Astrocyte (in vitro differentiated cells and primary cell): ENCODE measurements around the gene C1QTNF12. TPM values are rescaled to one million over a fixed set of nuclear protein-coding genes. Genes with fewer than 3 reads are reported as not detected.

Source experiments
- DNase-seq: peaks from one replicate; pipeline ENCODE4 v3.0.0-alpha.2; 2010; ENCODE audit warnings: low read depth
- FAIRE-seq: peaks from 2 replicates; lab custom pipeline; 2011; peaks lifted over from hg19 to GRCh38; lab: Jason Lieb, UNC
- H2AFZ ChIP-seq: 2 replicates; pipeline ENCODE4 v1.6.0; 2012; ENCODE audit warnings: low read depth, low read length, inconsistent platforms
- H3K27ac ChIP-seq: 2 replicates; pipeline ENCODE4 v1.5.1; 2011; ENCODE audit warnings: low read depth, low read length, inconsistent platforms
- H3K27me3 ChIP-seq: 2 replicates; pipeline ENCODE4 v1.6.0; 2011; ENCODE audit warnings: low read length, inconsistent platforms; ENCODE audit not compliant: insufficient read depth
- H3K36me3 ChIP-seq: 2 replicates; pipeline ENCODE4 v1.5.1; 2011; ENCODE audit warnings: low read length, inconsistent platforms; ENCODE audit not compliant: insufficient read depth
- H3K4me1 ChIP-seq: 2 replicates; pipeline ENCODE4 v1.5.1; 2011; ENCODE audit warnings: low read length, inconsistent platforms; ENCODE audit not compliant: insufficient read depth
- H3K4me2 ChIP-seq: 2 replicates; pipeline ENCODE4 v1.6.0; 2012; ENCODE audit warnings: low read length, inconsistent platforms
- H3K4me3 ChIP-seq: 2 replicates; pipeline ENCODE4 v1.5.1; 2011; ENCODE audit warnings: low read depth, mild to moderate bottlenecking, low read length, inconsistent platforms; ENCODE audit not compliant: insufficient read depth
- H3K79me2 ChIP-seq: 2 replicates; pipeline ENCODE4 v1.6.0; 2012; ENCODE audit warnings: mild to moderate bottlenecking, low read length, inconsistent platforms; ENCODE audit not compliant: insufficient read depth
- H3K9ac ChIP-seq: 2 replicates; pipeline ENCODE4 v1.6.0; 2012; ENCODE audit warnings: mild to moderate bottlenecking, low read length, inconsistent platforms
- H3K9me3 ChIP-seq: 2 replicates; pipeline ENCODE4 v1.5.1; 2012; ENCODE audit warnings: low read depth, mild to moderate bottlenecking, low read length, inconsistent platforms; ENCODE audit not compliant: insufficient read depth
- H4K20me1 ChIP-seq: 2 replicates; pipeline ENCODE4 v1.6.0; 2012; ENCODE audit warnings: low read length, inconsistent platforms; ENCODE audit not compliant: insufficient read depth
- H3K27ac Mint-ChIP-seq: one replicate; pipeline ENCODE4 v1.8.0; 2021; ENCODE audit warnings: mild to moderate bottlenecking, mixed read lengths; ENCODE audit not compliant: unreplicated experiment
- H3K27me3 Mint-ChIP-seq: one replicate; pipeline ENCODE4 v1.8.0; 2021; ENCODE audit warnings: low read depth, mixed read lengths; ENCODE audit not compliant: unreplicated experiment
- H3K36me3 Mint-ChIP-seq: one replicate; pipeline ENCODE4 v1.8.0; 2021; ENCODE audit warnings: low read depth, mixed read lengths; ENCODE audit not compliant: unreplicated experiment
- H3K4me1 Mint-ChIP-seq: one replicate; pipeline ENCODE4 v1.8.0; 2021; ENCODE audit warnings: low read depth, mixed read lengths; ENCODE audit not compliant: unreplicated experiment
- H3K4me3 Mint-ChIP-seq: one replicate; pipeline ENCODE4 v1.8.0; 2021; ENCODE audit warnings: mild to moderate bottlenecking, moderate library complexity, mixed read lengths; ENCODE audit not compliant: unreplicated experiment
- H3K9me3 Mint-ChIP-seq: one replicate; pipeline ENCODE4 v1.8.0; 2021; ENCODE audit warnings: mild to moderate bottlenecking, mixed read lengths; ENCODE audit not compliant: unreplicated experiment
- EZH2 ChIP-seq: IDR thresholded peaks from 2 replicates; pipeline ENCODE4 v1.6.1; 2012; ENCODE audit warnings: mild to moderate bottlenecking, low read length, inconsistent platforms; ENCODE audit not compliant: insufficient read depth
- total RNA-seq: library from RNA; stranded (reverse); gene quantifications from 2 replicates; pipeline ENCODE4 v1.2.1, GENCODE V29; 2021
- TF ChIP-seq, protein P1 (sequence below): IDR thresholded peaks from 2 replicates; pipeline ENCODE4 v1.5.1; 2011; ENCODE audit warnings: low read depth, mild to moderate bottlenecking, inconsistent platforms, low read length, moderate library complexity; ENCODE audit not compliant: insufficient read depth

The C1QTNF12 gene
- total RNA-seq, 1 donor from 2014 or later = 3.9 TPM

GRCh38 chr1:1234180-1234808 is 12.2 kb downstream of the C1QTNF12 start:
- no peaks in the 10 kb centered on the region for H3K27me3 ChIP-seq
- peaks cover 51% of the 10 kb centered on the region for H3K79me2 ChIP-seq
- H4K20me1 ChIP-seq = peaks cover 33% of the 10 kb centered on the region
- H3K4me1 Mint-ChIP-seq = peaks cover 13% of the 10 kb centered on the region
- no peak overlapping the region for H3K27ac Mint-ChIP-seq
- TF ChIP-seq, protein P1, sequence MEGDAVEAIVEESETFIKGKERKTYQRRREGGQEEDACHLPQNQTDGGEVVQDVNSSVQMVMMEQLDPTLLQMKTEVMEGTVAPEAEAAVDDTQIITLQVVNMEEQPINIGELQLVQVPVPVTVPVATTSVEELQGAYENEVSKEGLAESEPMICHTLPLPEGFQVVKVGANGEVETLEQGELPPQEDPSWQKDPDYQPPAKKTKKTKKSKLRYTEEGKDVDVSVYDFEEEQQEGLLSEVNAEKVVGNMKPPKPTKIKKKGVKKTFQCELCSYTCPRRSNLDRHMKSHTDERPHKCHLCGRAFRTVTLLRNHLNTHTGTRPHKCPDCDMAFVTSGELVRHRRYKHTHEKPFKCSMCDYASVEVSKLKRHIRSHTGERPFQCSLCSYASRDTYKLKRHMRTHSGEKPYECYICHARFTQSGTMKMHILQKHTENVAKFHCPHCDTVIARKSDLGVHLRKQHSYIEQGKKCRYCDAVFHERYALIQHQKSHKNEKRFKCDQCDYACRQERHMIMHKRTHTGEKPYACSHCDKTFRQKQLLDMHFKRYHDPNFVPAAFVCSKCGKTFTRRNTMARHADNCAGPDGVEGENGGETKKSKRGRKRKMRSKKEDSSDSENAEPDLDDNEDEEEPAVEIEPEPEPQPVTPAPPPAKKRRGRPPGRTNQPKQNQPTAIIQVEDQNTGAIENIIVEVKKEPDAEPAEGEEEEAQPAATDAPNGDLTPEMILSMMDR = no peak
- TF ChIP-seq EZH2 = no peak
- DNase-seq = no peak
- no peak overlapping the region for H3K9ac ChIP-seq
- peaks cover 8% of the 10 kb centered on the region for H3K36me3 Mint-ChIP-seq
- peak overlapping the region; percentile 77 for H3K4me2 ChIP-seq
- no peaks in the 10 kb centered on the region for H3K36me3 ChIP-seq
- peaks cover 9% of the 10 kb centered on the region for H3K9me3 ChIP-seq
- no peak overlapping the region for H3K4me3 ChIP-seq
- H2AFZ ChIP-seq = no peak overlapping the region
- H3K9me3 Mint-ChIP-seq = peaks cover 2% of the 10 kb centered on the region
- peaks cover 14% of the 10 kb centered on the region for H3K4me1 ChIP-seq
- H3K4me3 Mint-ChIP-seq = peak overlapping the region; percentile 69
- no peak overlapping the region for H3K27ac ChIP-seq
- no peaks in the 10 kb centered on the region for H3K27me3 Mint-ChIP-seq
- no peak for FAIRE-seq

DNA sequence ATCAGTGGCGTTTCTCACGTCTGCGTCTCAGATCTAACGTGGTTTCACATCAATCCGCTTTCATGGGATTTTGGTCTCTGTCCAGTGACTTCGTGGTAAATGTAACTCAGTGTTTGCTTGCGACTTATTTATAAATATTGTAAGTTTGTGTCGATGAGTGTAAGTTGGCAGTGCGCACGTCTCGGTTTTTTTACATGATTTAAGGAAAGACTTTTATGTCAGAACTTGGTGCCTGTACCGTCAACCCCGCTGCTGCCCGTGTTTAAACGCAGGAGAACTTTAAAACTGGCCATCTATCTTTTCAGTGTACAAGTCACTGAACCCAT is 13.0 kb downstream of the C1QTNF12 start:
- Histone ChIP-seq H3K36me3 (no peaks in the 10 kb centered on the region), H3K79me2 (peaks cover 58% of the 10 kb centered on the region), H3K9me3 (peaks cover 9% of the 10 kb centered on the region), H4K20me1 (peaks cover 40% of the 10 kb centered on the region), H3K4me2 (peak overlapping the region; percentile 77), H3K9ac (no peak overlapping the region), H3K27ac (no peak overlapping the region), H3K4me3 (no peak overlapping the region), H3K27me3 (no peaks in the 10 kb centered on the region), H2AFZ (no peak overlapping the region), H3K4me1 (peaks cover 14% of the 10 kb centered on the region)
- peak overlapping the region; percentile 69 for H3K4me3 Mint-ChIP-seq
- peaks cover 13% of the 10 kb centered on the region for H3K4me1 Mint-ChIP-seq
- H3K27ac Mint-ChIP-seq = no peak overlapping the region
- no peak for FAIRE-seq
- no peak for DNase-seq
- H3K27me3 Mint-ChIP-seq = no peaks in the 10 kb centered on the region
- TF ChIP-seq EZH2 = no peak
- TF ChIP-seq, protein P1 = no peak
- H3K36me3 Mint-ChIP-seq = peaks cover 8% of the 10 kb centered on the region
- H3K9me3 Mint-ChIP-seq = peaks cover 2% of the 10 kb centered on the region

GRCh38 chr1:1232796-1233566 is 13.5 kb downstream of the C1QTNF12 start:
- H3K4me3 ChIP-seq = peak overlapping the region; percentile 23
- no peak for DNase-seq
- H3K4me1 Mint-ChIP-seq = peaks cover 13% of the 10 kb centered on the region
- peak overlapping the region; percentile 63 for H2AFZ ChIP-seq
- H3K36me3 Mint-ChIP-seq = peaks cover 8% of the 10 kb centered on the region
- no peaks in the 10 kb centered on the region for H3K27me3 ChIP-seq
- FAIRE-seq = no peak
- H4K20me1 ChIP-seq = peaks cover 45% of the 10 kb centered on the region
- H3K27ac Mint-ChIP-seq = no peak overlapping the region
- no peaks in the 10 kb centered on the region for H3K27me3 Mint-ChIP-seq
- H3K27ac ChIP-seq = no peak overlapping the region
- peaks cover 14% of the 10 kb centered on the region for H3K4me1 ChIP-seq
- TF ChIP-seq, protein P1 = no peak
- TF ChIP-seq EZH2 = no peak
- peak overlapping the region; percentile 77 for H3K4me2 ChIP-seq
- H3K4me3 Mint-ChIP-seq = peak overlapping the region; percentile 69
- H3K9me3 ChIP-seq = peaks cover 9% of the 10 kb centered on the region
- no peaks in the 10 kb centered on the region for H3K36me3 ChIP-seq
- peaks cover 64% of the 10 kb centered on the region for H3K79me2 ChIP-seq
- H3K9ac ChIP-seq = no peak overlapping the region
- H3K9me3 Mint-ChIP-seq = peaks cover 2% of the 10 kb centered on the region
